Prostate gland (tissue), 2 donors: ENCODE measurements around the gene FAM229B.

Source experiments
- POLR2A ChIP-seq: fragments of 450-650 bp; IDR thresholded peaks from one replicate; pipeline ENCODE4 v1.6.1; 2016; ENCODE audit warnings: antibody characterized with exemption, mild to moderate bottlenecking
- TF ChIP-seq, protein P1 (sequence below), 4 experiments: fragments of 200-600 bp in 2 of 4; fragments of 450-650 bp in 2 of 4; sonication (generic) in 2 of 4; IDR thresholded peaks; 1 replicate in 3 of 4; 2 replicates in 1 of 4; pipeline ENCODE4 v1.5.1; 2016 to 2019; ENCODE audit warnings: antibody characterized with exemption in 4 of 4, mild to moderate bottlenecking in 2 of 4, moderate library complexity in 2 of 4

DNA sequence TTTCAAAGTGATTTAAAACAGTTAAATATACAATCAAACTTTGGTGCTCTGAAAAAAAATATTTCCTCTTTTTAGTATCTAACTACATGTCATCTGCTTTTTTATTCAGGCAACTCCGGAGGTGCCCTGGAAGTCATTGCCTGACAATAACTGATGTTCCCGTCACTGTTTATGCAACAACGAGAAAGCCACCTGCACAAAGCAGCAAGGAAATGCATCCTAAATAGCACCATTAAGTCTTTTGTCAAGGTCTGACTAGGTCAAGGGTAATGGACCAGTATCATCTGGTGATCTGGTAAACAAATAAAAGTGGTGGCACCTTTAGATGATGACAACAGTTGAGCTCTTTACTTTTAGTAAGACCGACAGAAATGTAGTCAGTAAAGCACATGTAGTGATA, 13.2 kb downstream of the FAM229B start:
- TF ChIP-seq, protein P1, sequence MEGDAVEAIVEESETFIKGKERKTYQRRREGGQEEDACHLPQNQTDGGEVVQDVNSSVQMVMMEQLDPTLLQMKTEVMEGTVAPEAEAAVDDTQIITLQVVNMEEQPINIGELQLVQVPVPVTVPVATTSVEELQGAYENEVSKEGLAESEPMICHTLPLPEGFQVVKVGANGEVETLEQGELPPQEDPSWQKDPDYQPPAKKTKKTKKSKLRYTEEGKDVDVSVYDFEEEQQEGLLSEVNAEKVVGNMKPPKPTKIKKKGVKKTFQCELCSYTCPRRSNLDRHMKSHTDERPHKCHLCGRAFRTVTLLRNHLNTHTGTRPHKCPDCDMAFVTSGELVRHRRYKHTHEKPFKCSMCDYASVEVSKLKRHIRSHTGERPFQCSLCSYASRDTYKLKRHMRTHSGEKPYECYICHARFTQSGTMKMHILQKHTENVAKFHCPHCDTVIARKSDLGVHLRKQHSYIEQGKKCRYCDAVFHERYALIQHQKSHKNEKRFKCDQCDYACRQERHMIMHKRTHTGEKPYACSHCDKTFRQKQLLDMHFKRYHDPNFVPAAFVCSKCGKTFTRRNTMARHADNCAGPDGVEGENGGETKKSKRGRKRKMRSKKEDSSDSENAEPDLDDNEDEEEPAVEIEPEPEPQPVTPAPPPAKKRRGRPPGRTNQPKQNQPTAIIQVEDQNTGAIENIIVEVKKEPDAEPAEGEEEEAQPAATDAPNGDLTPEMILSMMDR (IDR thresholded peaks at IDR 0.05), result no peak
- TF ChIP-seq POLR2A, result no peak
